ENCODE measurements around the gene CCDC188.

Gene CCDC188

DNA sequence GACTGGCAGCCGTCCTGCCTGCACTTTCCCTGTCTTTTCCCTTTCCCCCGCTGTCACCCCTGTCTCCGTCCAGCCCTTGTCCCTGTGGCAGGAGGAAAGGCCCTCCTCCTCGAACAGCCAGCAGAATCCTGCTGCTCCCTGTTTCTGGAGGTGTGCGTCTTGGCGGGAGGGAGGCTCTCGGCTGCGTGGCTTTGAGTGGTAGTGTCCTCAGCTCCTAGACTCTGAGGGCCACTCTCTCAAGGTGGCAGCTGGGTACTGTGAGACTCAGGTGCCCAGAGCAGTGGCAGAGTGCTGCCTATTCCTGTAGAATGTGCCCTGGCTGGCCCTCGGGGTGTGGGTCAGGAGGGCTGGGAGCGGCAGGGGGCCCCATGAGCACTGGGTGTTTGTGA, 44.0 kb downstream of the CCDC188 start:
- no peak for DNase-seq (ENCODE audit: extremely low spot score)
- CTCF ChIA-PET: no interaction called here

DNA sequence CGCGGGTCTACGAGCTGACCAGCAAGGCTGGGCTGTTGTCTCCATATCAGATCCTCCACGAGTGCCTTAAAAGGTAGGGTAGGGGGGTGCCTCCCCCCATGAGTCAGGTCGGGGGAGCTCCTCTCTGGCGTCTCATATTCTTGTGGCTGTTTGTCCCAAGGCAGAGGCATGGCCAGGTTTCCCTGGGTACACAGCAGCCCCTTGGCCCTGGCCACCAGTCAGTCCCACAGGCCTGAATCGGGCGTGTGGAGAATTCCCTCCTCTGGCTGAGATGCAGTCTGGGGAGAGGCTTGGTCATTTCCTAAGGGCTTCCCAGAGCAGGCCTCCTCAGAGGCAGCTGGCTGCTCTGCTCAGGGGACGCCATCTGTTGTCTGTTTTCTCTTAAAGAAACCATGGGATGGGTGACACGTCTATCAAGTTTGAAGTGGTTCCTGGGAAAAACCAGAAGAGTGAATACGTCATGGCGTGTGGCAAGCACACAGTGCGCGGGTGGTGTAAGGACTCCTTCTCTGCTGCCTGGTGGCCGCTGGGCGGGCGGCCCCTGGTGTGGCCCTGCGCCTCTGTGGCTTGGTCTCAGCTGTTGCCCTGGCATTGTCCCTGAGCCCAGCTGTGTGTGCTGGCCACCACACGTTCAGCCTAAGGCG, 44.5 kb downstream of the CCDC188 start:
- ChIA-PET CTCF (no interaction called here), POLR2A (interaction anchor here (2.2 kb wide), 1 partner anchor 11 kb away, joined by 14 read pairs; the partner anchor contains the start of genes RANBP1 and TRMT2A)
- no peak for DNase-seq (ENCODE audit: extremely low spot score)
- TF ChIP-seq BHLHE40 (IDR thresholded peaks at IDR 0.05; ENCODE audit: borderline replicate concordance) (no peak), NFRKB (IDR thresholded peaks at IDR 0.05) (no peak), LEF1 (IDR thresholded peaks at IDR 0.05; ENCODE audit: borderline replicate concordance) (no peak), TARDBP (IDR thresholded peaks at IDR 0.05) (no peak), HDGF (IDR thresholded peaks at IDR 0.05; ENCODE audit: borderline replicate concordance) (no peak), ZNF384 (IDR thresholded peaks at IDR 0.05) (no peak), FOXK2 (IDR thresholded peaks at IDR 0.05) (no peak), SUZ12 (IDR thresholded peaks at IDR 0.05) (no peak), SP1 (IDR thresholded peaks at IDR 0.05) (no peak), CTBP1 (IDR thresholded peaks at IDR 0.05; ENCODE audit: borderline replicate concordance) (no peak), FOXM1 (IDR thresholded peaks at IDR 0.05; ENCODE audit: borderline replicate concordance) (no peak), L3MBTL2 (conservative IDR thresholded peaks at IDR 0.05) (no peak), ARNT (IDR thresholded peaks at IDR 0.05) (no peak), ELF4 (IDR thresholded peaks at IDR 0.05) (no peak)
- TF ChIP-seq, protein P1, sequence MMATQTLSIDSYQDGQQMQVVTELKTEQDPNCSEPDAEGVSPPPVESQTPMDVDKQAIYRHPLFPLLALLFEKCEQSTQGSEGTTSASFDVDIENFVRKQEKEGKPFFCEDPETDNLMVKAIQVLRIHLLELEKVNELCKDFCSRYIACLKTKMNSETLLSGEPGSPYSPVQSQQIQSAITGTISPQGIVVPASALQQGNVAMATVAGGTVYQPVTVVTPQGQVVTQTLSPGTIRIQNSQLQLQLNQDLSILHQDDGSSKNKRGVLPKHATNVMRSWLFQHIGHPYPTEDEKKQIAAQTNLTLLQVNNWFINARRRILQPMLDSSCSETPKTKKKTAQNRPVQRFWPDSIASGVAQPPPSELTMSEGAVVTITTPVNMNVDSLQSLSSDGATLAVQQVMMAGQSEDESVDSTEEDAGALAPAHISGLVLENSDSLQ (IDR thresholded peaks at IDR 0.05): no peak

More for the DNA sequence above, 44.0 kb downstream of the CCDC188 start:
- POLR2A ChIA-PET: interaction anchor here (2.2 kb wide), 1 partner anchor 10 kb away, joined by 14 read pairs; the partner anchor contains the start of genes RANBP1 and TRMT2A
- TF ChIP-seq ARNT (IDR thresholded peaks at IDR 0.05) (no peak), ZNF384 (IDR thresholded peaks at IDR 0.05) (no peak), SP1 (IDR thresholded peaks at IDR 0.05) (no peak), TARDBP (IDR thresholded peaks at IDR 0.05) (no peak), NFRKB (IDR thresholded peaks at IDR 0.05) (no peak), LEF1 (IDR thresholded peaks at IDR 0.05; ENCODE audit: borderline replicate concordance) (no peak), FOXA1 (IDR thresholded peaks at IDR 0.05) (no peak), BHLHE40 (IDR thresholded peaks at IDR 0.05; ENCODE audit: borderline replicate concordance) (no peak), ELF4 (IDR thresholded peaks at IDR 0.05) (no peak), L3MBTL2 (conservative IDR thresholded peaks at IDR 0.05) (no peak), FOXK2 (IDR thresholded peaks at IDR 0.05) (no peak), SUZ12 (IDR thresholded peaks at IDR 0.05) (no peak), FOXM1 (IDR thresholded peaks at IDR 0.05; ENCODE audit: borderline replicate concordance) (no peak), CTBP1 (IDR thresholded peaks at IDR 0.05; ENCODE audit: borderline replicate concordance) (no peak), HDGF (IDR thresholded peaks at IDR 0.05; ENCODE audit: borderline replicate concordance) (no peak)
- TF ChIP-seq, protein P1 (IDR thresholded peaks at IDR 0.05): no peak

DNA sequence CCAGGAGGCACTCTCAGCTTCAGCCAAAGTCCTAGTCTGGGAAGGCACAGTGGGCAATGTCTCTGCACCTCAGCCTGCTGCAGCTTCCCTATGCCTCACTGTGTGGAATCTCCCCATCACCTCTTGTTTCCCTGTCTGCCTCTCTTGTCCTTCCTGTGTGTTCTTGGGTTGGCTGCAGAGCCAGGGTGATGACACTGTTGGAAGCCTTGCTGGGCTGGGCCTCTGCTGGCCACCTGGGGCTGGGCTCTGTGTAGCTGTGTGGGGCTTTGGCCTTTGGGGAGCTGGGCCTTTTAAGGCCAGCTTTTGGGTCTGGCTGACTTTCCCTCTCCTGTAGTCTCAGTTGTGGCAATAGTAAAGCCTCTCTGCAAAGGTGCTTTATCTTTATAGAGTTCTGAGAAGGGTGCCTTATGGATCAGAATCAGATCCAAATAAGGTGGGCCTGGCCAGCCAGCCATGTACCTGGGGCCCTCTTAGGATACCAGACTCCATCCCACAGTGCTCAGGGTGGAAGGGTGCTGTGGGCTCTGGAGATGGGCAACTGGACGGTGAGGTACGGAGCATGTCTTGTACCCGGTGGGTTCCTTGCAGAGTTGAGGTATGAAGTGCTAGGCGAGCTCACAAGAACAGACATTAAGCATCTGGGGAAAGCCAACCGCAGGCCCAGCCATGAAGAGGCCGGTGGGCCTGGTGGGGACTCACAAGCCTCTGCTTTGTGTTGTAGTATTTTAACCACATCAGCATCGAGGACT, 45.2 kb downstream of the CCDC188 start:
- ChIA-PET CTCF (interaction anchor here (0.5 kb wide), 1 partner anchor 10 kb away, joined by 3 read pairs; no protein-coding TSS in a partner anchor), POLR2A (interaction anchor here (1.0 kb wide), 1 partner anchor 26 kb away, joined by 3 read pairs; the partner anchor contains the start of gene DGCR8)
- DNase-seq (ENCODE audit: extremely low spot score): no peak
- TF ChIP-seq HDGF (IDR thresholded peaks at IDR 0.05; ENCODE audit: borderline replicate concordance) (no peak), NFRKB (IDR thresholded peaks at IDR 0.05) (no peak), FOXA1 (IDR thresholded peaks at IDR 0.05) (no peak), CTBP1 (IDR thresholded peaks at IDR 0.05; ENCODE audit: borderline replicate concordance) (no peak), SP1 (IDR thresholded peaks at IDR 0.05) (no peak), LEF1 (IDR thresholded peaks at IDR 0.05; ENCODE audit: borderline replicate concordance) (no peak), L3MBTL2 (conservative IDR thresholded peaks at IDR 0.05) (no peak), ELF4 (IDR thresholded peaks at IDR 0.05) (no peak), ZNF384 (IDR thresholded peaks at IDR 0.05) (no peak)
- TF ChIP-seq, protein P1 (IDR thresholded peaks at IDR 0.05): no peak

DNA sequence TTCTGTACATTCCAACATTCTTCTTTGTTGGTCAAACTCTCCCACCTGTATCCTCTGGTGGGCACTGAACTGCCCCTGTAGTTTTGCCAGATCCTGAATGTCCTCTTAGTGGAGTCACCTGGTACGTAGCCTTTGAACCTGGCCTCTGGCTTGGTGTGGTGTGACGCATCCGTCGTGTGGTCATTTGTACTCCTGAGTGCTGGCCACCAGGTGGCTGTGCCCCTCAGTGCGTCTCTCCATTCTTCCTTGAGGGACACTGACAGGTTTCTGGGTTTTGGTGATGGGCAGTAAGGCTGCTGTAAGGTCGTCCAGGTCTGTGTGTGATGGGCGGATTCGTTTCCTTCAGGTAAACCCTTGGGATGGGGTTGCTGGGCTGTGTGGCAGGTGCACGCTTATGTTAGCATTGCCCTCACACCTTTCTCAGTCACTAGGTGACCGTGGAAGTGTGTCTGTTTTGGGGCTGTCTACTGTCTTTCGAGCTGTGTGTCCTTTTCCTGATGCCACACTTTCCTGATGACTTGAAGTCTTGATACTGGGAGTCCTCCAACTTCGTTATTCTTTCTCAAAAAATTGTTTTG, 48.6 kb downstream of the CCDC188 start:
- no peak for DNase-seq (ENCODE audit: extremely low spot score)
- CTCF ChIA-PET: no interaction called here
- TF ChIP-seq ARNT (IDR thresholded peaks at IDR 0.05) (no peak), TARDBP (IDR thresholded peaks at IDR 0.05) (no peak), ELF4 (IDR thresholded peaks at IDR 0.05) (no peak)
- TF ChIP-seq, protein P1 (IDR thresholded peaks at IDR 0.05): no peak
- POLR2A ChIA-PET: interaction anchor here (1.1 to 1.9 kb wide), 3 partner anchors 11 to 21 kb away, joined by 3 to 7 read pairs (median 4); partner anchors contain the start of genes RANBP1 and TRMT2A

DNA sequence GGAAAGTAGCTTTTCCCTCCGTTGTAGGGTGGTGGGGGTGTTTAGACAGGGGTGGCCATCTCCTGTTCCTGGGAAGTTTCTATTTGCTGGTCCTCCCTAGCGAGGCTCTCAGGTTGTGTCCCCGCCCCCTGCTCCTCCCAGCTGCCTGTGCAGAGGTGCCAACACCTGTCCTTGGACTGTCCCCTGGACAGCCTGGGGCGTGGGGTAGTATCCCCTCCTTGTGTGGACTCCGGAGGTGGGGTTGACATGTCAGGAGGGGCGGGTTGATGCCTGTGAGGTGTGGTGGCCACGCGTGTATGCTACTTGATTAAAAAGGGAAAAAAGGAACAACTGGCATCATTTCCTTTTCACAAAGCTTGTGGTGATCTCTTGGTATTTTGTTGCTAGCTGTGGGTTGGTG, 49.2 kb downstream of the CCDC188 start:
- ChIA-PET CTCF (no interaction called here), POLR2A (interaction anchor here (1.1 to 1.9 kb wide), 4 partner anchors 11 to 22 kb away, joined by 3 to 7 read pairs (median 4); partner anchors contain the start of genes DGCR8, RANBP1 and TRMT2A)
- no peak for TF ChIP-seq FOXM1 (IDR thresholded peaks at IDR 0.05; ENCODE audit: borderline replicate concordance)
- no peak for TF ChIP-seq TARDBP (IDR thresholded peaks at IDR 0.05)
- TF ChIP-seq SUZ12 (IDR thresholded peaks at IDR 0.05): no peak
- no peak for TF ChIP-seq LEF1 (IDR thresholded peaks at IDR 0.05; ENCODE audit: borderline replicate concordance)
- no peak for TF ChIP-seq ARNT (IDR thresholded peaks at IDR 0.05)
- no peak for TF ChIP-seq HDGF (IDR thresholded peaks at IDR 0.05; ENCODE audit: borderline replicate concordance)
- no peak for TF ChIP-seq ELF4 (IDR thresholded peaks at IDR 0.05)
- no peak for TF ChIP-seq L3MBTL2 (conservative IDR thresholded peaks at IDR 0.05)
- no peak for TF ChIP-seq FOXK2 (IDR thresholded peaks at IDR 0.05)
- TF ChIP-seq, protein P1 (IDR thresholded peaks at IDR 0.05): no peak
- TF ChIP-seq SP1 (IDR thresholded peaks at IDR 0.05): no peak
- no peak for TF ChIP-seq NFRKB (IDR thresholded peaks at IDR 0.05)
- TF ChIP-seq BHLHE40 (IDR thresholded peaks at IDR 0.05; ENCODE audit: borderline replicate concordance): no peak
- TF ChIP-seq FOXA1 (IDR thresholded peaks at IDR 0.05): no peak
- no peak for TF ChIP-seq ZNF384 (IDR thresholded peaks at IDR 0.05)
- no peak for TF ChIP-seq CTBP1 (IDR thresholded peaks at IDR 0.05; ENCODE audit: borderline replicate concordance)
- DNase-seq (ENCODE audit: extremely low spot score): no peak
